ENCODE data around the gene WEE2.

The WEE2 gene

GRCh38 chr7:141691961-141692360 lies 16.2 kb upstream of the WEE2 start:
- no peak for DNase-seq

GRCh38 chr7:141693082-141693481 lies 15.1 kb upstream of the WEE2 start:
- no peak for DNase-seq

GRCh38 chr7:141695803-141696289 lies 12.3 kb upstream of the WEE2 start:
- DNase-seq: no peak

GRCh38 chr7:141696348-141696747 lies 11.8 kb upstream of the WEE2 start:
- DNase-seq: no peak

GRCh38 chr7:141697211-141697871 lies 10.8 kb upstream of the WEE2 start:
- DNase-seq: no peak

- DNase-seq: no peak
These were observed 9.7 kb upstream of the WEE2 start for GRCh38 chr7:141698247-141699015.

- DNase-seq: no peak
These were observed 8.3 kb upstream of the WEE2 start for GRCh38 chr7:141699860-141700259.

- no peak for DNase-seq
These were observed 7.8 kb upstream of the WEE2 start for GRCh38 chr7:141700296-141700847.

- DNase-seq: no peak
These were observed 7.2 kb upstream of the WEE2 start for GRCh38 chr7:141700848-141701371.

- no peak for DNase-seq
These were observed 6.6 kb upstream of the WEE2 start for GRCh38 chr7:141701489-141702046.

GRCh38 chr7:141702047-141702567 lies 6.0 kb upstream of the WEE2 start, which contains the start of gene DENND11:
DENND11 (minus strand) TSS chr7:141702166; CDS start chr7:141702153, 13 bp downstream.
- peak; percentile 17 for DNase-seq

GRCh38 chr7:141702892-141703291 lies 5.3 kb upstream of the WEE2 start:
- no peak for DNase-seq

- no peak for DNase-seq
These were observed 4.0 kb upstream of the WEE2 start for GRCh38 chr7:141704112-141704511.

GRCh38 chr7:141704741-141705140 lies 3.4 kb upstream of the WEE2 start:
- no peak for DNase-seq

GRCh38 chr7:141706239-141707064 lies 1.7 kb upstream of the WEE2 start:
- DNase-seq: no peak

GRCh38 chr7:141709318-141709717 lies 1.2 kb downstream of the WEE2 start:
- DNase-seq: no peak

GRCh38 chr7:141709749-141710148 lies 1.6 kb downstream of the WEE2 start:
- no peak for DNase-seq

GRCh38 chr7:141710301-141710700 lies 2.1 kb downstream of the WEE2 start:
- no peak for DNase-seq

- DNase-seq: no peak
These were observed 4.6 kb downstream of the WEE2 start for GRCh38 chr7:141712603-141713255.

GRCh38 chr7:141713890-141714289 lies 5.7 kb downstream of the WEE2 start:
- DNase-seq: no peak

- no peak for DNase-seq
These were observed 6.4 kb downstream of the WEE2 start for GRCh38 chr7:141714571-141714970.

- no peak for DNase-seq
These were observed 6.9 kb downstream of the WEE2 start for GRCh38 chr7:141715018-141715417.

All from NCI-H2227 treated with DMSO at 0.1 percent for 48 hours (cell line).